WI38 (cell line): Measurements from ENCODE around the gene LRFN5.

Source experiments
- H3K4me3 ChIP-seq: 2 replicates; pipeline ENCODE4 v1.5.1; 2011; ENCODE audit warnings: low read depth, mild to moderate bottlenecking, control low read depth, low read length
- CTCF ChIP-seq: IDR thresholded peaks from 2 replicates; pipeline ENCODE4 v1.5.1; 2012; ENCODE audit warnings: low read depth, mild to moderate bottlenecking, control low read depth, low read length

LRFN5 gene

GRCh38 chr14:41824441-41824840 lies 217.8 kb downstream of the LRFN5 start:
- no peak for TF ChIP-seq CTCF
- H3K4me3 ChIP-seq = no peak overlapping the region

GRCh38 chr14:41825622-41826021 lies 218.9 kb downstream of the LRFN5 start:
- TF ChIP-seq CTCF = no peak
- no peak overlapping the region for H3K4me3 ChIP-seq

GRCh38 chr14:41830714-41831406 lies 224.2 kb downstream of the LRFN5 start:
- no peak for TF ChIP-seq CTCF

GRCh38 chr14:41839661-41840060 lies 233.0 kb downstream of the LRFN5 start:
- no peak for TF ChIP-seq CTCF
- no peak overlapping the region for H3K4me3 ChIP-seq

More at GRCh38 chr14:41830714-41831406, 224.2 kb downstream of the LRFN5 start:
- H3K4me3 ChIP-seq = no peak overlapping the region

- H3K4me3 ChIP-seq = no peak overlapping the region
- TF ChIP-seq CTCF = no peak
These were observed 252.7 kb downstream of the LRFN5 start for GRCh38 chr14:41859336-41859735.

GRCh38 chr14:41860586-41860985 lies 253.9 kb downstream of the LRFN5 start:
- no peak for TF ChIP-seq CTCF
- H3K4me3 ChIP-seq = no peak overlapping the region

GRCh38 chr14:41865894-41866293 lies 259.2 kb downstream of the LRFN5 start:
- no peak for TF ChIP-seq CTCF

More at GRCh38 chr14:41865894-41866293, 259.2 kb downstream of the LRFN5 start:
- no peak overlapping the region for H3K4me3 ChIP-seq
